Measurements from ENCODE around the gene SPAG6. TPM values are rescaled to one million over a fixed set of nuclear protein-coding genes. Genes with fewer than 3 reads are reported as not detected.

Gene SPAG6
- total and polyA plus RNA-seq, 9 of the 15 experiments (the other 6 are each of a cell fraction or from before 2014, with no cell fraction given), result 3.5 to 23.1 (median 11.8) TPM

- TF ChIP-seq PML (IDR thresholded peaks at IDR 0.05; ENCODE audit: low read length) (peak; percentile 70), MEIS2 (IDR thresholded peaks at IDR 0.05; ENCODE audit: partially characterized antibody) (peak; percentile 6), PHTF2 (CRISPR knock-in tag; IDR thresholded peaks at IDR 0.05) (no peak), ZHX1 (conservative IDR thresholded peaks at IDR 0.05; ENCODE audit: low read length) (no peak), E2F4 (CRISPR knock-in tag; IDR thresholded peaks at IDR 0.05; ENCODE audit: low read depth) (no peak), GATAD2B (IDR thresholded peaks at IDR 0.05; ENCODE audit: borderline replicate concordance) (no peak), SP2 (IDR thresholded peaks at IDR 0.05; ENCODE audit: extremely low read depth, low read depth, low read length, poor library complexity, severe bottlenecking) (no peak), RBM25 (IDR thresholded peaks at IDR 0.05; ENCODE audit: low read depth, low read length, severe bottlenecking) (no peak), FOSL1 (tag; conservative IDR thresholded peaks at IDR 0.05) (peak; percentile 57), SRSF3 (IDR thresholded peaks at IDR 0.05; ENCODE audit: insufficient read depth, low read length) (no peak), MAZ (CRISPR knock-in tag; conservative IDR thresholded peaks at IDR 0.05 in 1 of 2, IDR thresholded peaks at IDR 0.05 in 1 of 2) (peak; percentile 14 to 16; a peak in 1 of 4 replicates), BRD9 (IDR thresholded peaks at IDR 0.05; ENCODE audit: low read depth, partially characterized antibody) (peak; percentile 73), NFIX (CRISPR knock-in tag; IDR thresholded peaks at IDR 0.05; ENCODE audit: low read depth) (no peak), ZNF589 (CRISPR knock-in tag; IDR thresholded peaks at IDR 0.05; ENCODE audit: low read depth) (peak; percentile 31; the same call in 1 of the 2 replicates)
- TF ChIP-seq, protein P1, sequence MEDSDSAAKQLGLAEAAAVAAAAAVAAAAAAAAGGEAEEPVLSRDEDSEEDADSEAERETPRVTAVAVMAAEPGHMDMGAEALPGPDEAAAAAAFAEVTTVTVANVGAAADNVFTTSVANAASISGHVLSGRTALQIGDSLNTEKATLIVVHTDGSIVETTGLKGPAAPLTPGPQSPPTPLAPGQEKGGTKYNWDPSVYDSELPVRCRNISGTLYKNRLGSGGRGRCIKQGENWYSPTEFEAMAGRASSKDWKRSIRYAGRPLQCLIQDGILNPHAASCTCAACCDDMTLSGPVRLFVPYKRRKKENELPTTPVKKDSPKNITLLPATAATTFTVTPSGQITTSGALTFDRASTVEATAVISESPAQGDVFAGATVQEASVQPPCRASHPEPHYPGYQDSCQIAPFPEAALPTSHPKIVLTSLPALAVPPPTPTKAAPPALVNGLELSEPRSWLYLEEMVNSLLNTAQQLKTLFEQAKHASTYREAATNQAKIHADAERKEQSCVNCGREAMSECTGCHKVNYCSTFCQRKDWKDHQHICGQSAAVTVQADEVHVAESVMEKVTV (CRISPR knock-in tag; IDR thresholded peaks at IDR 0.05), result no peak
- TF ChIP-seq, protein P2, sequence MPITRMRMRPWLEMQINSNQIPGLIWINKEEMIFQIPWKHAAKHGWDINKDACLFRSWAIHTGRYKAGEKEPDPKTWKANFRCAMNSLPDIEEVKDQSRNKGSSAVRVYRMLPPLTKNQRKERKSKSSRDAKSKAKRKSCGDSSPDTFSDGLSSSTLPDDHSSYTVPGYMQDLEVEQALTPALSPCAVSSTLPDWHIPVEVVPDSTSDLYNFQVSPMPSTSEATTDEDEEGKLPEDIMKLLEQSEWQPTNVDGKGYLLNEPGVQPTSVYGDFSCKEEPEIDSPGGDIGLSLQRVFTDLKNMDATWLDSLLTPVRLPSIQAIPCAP (CRISPR knock-in tag; IDR thresholded peaks at IDR 0.05; ENCODE audit: borderline replicate concordance), result no peak
These were observed 44.7 kb downstream of the SPAG6 start (continued) for GRCh38 chr10:22389856-22390589.
